ENCODE results near the gene IL4R.

DNA sequence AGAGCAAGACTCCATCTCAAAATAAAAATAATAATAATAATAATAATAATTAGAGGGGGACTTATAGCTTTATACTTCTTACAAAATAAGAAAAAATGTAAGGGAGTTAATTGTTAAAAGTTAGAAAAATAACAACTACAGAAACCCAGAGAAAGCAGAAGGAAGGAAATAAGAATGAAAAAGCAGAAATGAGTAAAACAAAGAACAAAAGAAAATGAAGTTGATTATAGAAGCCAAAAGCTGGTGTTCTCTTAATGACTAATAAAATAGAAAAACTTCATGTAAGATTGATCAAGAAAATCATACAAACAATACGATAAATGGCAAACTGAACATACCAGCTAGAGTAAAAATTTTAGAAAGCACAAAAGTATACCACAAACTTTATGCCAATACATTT is 38.4 kb upstream of the IL4R start:
- TF ChIP-seq POLR2AphosphoS5 (IDR thresholded peaks at IDR 0.05) (no peak), POLR2A (IDR thresholded peaks at IDR 0.05) (no peak)
- TF ChIP-seq, protein P1, sequence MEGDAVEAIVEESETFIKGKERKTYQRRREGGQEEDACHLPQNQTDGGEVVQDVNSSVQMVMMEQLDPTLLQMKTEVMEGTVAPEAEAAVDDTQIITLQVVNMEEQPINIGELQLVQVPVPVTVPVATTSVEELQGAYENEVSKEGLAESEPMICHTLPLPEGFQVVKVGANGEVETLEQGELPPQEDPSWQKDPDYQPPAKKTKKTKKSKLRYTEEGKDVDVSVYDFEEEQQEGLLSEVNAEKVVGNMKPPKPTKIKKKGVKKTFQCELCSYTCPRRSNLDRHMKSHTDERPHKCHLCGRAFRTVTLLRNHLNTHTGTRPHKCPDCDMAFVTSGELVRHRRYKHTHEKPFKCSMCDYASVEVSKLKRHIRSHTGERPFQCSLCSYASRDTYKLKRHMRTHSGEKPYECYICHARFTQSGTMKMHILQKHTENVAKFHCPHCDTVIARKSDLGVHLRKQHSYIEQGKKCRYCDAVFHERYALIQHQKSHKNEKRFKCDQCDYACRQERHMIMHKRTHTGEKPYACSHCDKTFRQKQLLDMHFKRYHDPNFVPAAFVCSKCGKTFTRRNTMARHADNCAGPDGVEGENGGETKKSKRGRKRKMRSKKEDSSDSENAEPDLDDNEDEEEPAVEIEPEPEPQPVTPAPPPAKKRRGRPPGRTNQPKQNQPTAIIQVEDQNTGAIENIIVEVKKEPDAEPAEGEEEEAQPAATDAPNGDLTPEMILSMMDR (IDR thresholded peaks at IDR 0.05): no peak
